Suprapubic skin (tissue), 4 donors: ENCODE data around the gene DCTN2. TPM values are rescaled to one million over a fixed set of nuclear protein-coding genes. Genes with fewer than 3 reads are reported as not detected.

Source experiments
- DNase-seq, 2 donors: peaks; one replicate each; pipeline ENCODE4 v3.0.0-alpha.2; 2019; ENCODE audit warnings: low spot score in 2 of 2
- H3K27ac ChIP-seq: fragments of 200-600 bp; sonication (generic); one replicate; pipeline ENCODE4 v1.5.1; 2019
- H3K27me3 ChIP-seq: fragments of 200-600 bp; sonication (generic); one replicate; pipeline ENCODE4 v1.5.1; 2019
- H3K36me3 ChIP-seq: fragments of 200-600 bp; sonication (generic); one replicate; pipeline ENCODE4 v1.5.1; 2019
- H3K4me1 ChIP-seq: fragments of 200-600 bp; sonication (generic); one replicate; pipeline ENCODE4 v1.5.1; 2019
- H3K4me3 ChIP-seq: fragments of 200-600 bp; sonication (generic); one replicate; pipeline ENCODE4 v1.5.1; 2019; ENCODE audit warnings: mild to moderate bottlenecking
- H3K9me3 ChIP-seq: fragments of 200-600 bp; sonication (generic); one replicate; pipeline ENCODE4 v1.5.1; 2019
- EP300 ChIP-seq: sonication (generic); formaldehyde crosslinking; IDR thresholded peaks from one replicate; pipeline ENCODE4 v1.6.1; 2017; ENCODE audit warnings: antibody characterized with exemption
- POLR2A ChIP-seq, 2 donors: fragments of 450-650 bp; IDR thresholded peaks; one replicate each; pipeline ENCODE4 v1.6.1; 2017; ENCODE audit warnings: antibody characterized with exemption in 2 of 2, mild to moderate bottlenecking in 2 of 2, moderate library complexity in 2 of 2
- POLR2AphosphoS5 ChIP-seq, 3 donors: sonication (generic); formaldehyde crosslinking; IDR thresholded peaks; one replicate each; pipeline ENCODE4 v1.6.1; 2017; ENCODE audit warnings: antibody characterized with exemption in 3 of 3
- WGBS: methylation state at CpG from one replicate; pipeline ENCODE4 v1.1.5; 2018; 5-methylcytosine and 5-hydroxymethylcytosine counted together
- total RNA-seq, 4 donors: library from RNA; depleted of rRNA; stranded (reverse); fragments of >200 nt; gene quantifications; one replicate each; pipeline ENCODE4 v1.1.0, GENCODE V29; 2016
- TF ChIP-seq, protein P1 (sequence below), 2 donors: fragments of 200-600 bp in 1 of 2; fragments of 450-650 bp in 1 of 2; sonication (generic) in 1 of 2; IDR thresholded peaks; one replicate each; pipeline ENCODE4 v1.5.1; 2016 to 2019; ENCODE audit warnings: antibody characterized with exemption in 2 of 2, mild to moderate bottlenecking in 1 of 2, moderate library complexity in 1 of 2

DCTN2 gene
- total RNA-seq, 4 donors from 2014 or later = 152 to 242 (median 185) TPM

DNA sequence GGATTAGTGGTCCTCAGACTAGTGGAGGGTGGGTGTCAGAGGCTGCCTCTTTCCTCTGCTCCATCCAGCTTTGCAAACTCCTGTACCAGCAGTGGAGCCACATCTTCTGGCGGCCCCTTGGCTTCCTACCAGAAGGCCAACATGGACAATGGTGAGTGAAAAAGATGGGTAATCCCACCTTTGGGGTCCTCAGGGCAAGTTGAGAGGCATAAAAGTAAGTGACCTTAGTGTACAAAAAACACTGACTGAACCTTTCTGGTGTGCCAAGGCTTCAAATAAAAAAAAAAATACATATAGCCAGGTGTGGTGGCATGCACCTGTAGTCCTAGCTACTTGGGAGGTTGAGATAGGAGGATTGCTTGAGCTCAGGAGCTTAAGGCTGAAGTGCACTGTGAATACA, 34.8 kb upstream of the DCTN2 start:
- no peak for TF ChIP-seq POLR2AphosphoS5 (IDR thresholded peaks at IDR 0.05)
- TF ChIP-seq, protein P1, sequence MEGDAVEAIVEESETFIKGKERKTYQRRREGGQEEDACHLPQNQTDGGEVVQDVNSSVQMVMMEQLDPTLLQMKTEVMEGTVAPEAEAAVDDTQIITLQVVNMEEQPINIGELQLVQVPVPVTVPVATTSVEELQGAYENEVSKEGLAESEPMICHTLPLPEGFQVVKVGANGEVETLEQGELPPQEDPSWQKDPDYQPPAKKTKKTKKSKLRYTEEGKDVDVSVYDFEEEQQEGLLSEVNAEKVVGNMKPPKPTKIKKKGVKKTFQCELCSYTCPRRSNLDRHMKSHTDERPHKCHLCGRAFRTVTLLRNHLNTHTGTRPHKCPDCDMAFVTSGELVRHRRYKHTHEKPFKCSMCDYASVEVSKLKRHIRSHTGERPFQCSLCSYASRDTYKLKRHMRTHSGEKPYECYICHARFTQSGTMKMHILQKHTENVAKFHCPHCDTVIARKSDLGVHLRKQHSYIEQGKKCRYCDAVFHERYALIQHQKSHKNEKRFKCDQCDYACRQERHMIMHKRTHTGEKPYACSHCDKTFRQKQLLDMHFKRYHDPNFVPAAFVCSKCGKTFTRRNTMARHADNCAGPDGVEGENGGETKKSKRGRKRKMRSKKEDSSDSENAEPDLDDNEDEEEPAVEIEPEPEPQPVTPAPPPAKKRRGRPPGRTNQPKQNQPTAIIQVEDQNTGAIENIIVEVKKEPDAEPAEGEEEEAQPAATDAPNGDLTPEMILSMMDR (IDR thresholded peaks at IDR 0.05) = no peak
- TF ChIP-seq EP300 = no peak
- TF ChIP-seq POLR2A (IDR thresholded peaks at IDR 0.05) = no peak
- peaks cover 5% of the 10 kb centered on the region for H3K27me3 ChIP-seq
- no peaks in the 10 kb centered on the region for H3K36me3 ChIP-seq
- DNase-seq = no peak
- WGBS = 75% methylated on average over 1 of the region's 1 CpG
- no peak overlapping the region for H3K27ac ChIP-seq
- no peak overlapping the region for H3K4me3 ChIP-seq
- H3K4me1 ChIP-seq = no peaks in the 10 kb centered on the region
- H3K9me3 ChIP-seq = no peaks in the 10 kb centered on the region

DNA sequence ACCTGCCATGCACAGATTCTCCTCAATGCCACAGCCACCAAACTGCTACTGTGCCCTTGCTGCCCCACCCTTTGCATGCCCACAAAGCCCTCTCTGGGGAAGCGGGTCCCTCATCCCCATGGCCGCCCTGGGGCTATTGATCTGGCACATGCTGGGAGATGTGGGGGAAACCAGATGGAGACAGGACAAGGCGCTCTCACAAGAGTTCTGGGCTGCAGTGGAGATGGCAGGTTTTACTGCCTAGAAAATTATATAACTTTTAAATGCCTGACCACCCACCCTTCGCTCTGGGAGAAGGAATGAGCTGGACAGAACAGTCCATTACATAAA, 33.4 kb upstream of the DCTN2 start:
- no peaks in the 10 kb centered on the region for H3K9me3 ChIP-seq
- H3K4me3 ChIP-seq = no peak overlapping the region
- DNase-seq = no peak
- H3K27me3 ChIP-seq = peaks cover 5% of the 10 kb centered on the region
- no peaks in the 10 kb centered on the region for H3K36me3 ChIP-seq
- no peak overlapping the region for H3K27ac ChIP-seq
- H3K4me1 ChIP-seq = no peaks in the 10 kb centered on the region
- 83% methylated on average over 4 of the region's 4 CpGs for WGBS
- TF ChIP-seq EP300 (no peak), POLR2A (IDR thresholded peaks at IDR 0.05) (no peak), POLR2AphosphoS5 (IDR thresholded peaks at IDR 0.05) (no peak)
- TF ChIP-seq, protein P1 (IDR thresholded peaks at IDR 0.05) = no peak

DNA sequence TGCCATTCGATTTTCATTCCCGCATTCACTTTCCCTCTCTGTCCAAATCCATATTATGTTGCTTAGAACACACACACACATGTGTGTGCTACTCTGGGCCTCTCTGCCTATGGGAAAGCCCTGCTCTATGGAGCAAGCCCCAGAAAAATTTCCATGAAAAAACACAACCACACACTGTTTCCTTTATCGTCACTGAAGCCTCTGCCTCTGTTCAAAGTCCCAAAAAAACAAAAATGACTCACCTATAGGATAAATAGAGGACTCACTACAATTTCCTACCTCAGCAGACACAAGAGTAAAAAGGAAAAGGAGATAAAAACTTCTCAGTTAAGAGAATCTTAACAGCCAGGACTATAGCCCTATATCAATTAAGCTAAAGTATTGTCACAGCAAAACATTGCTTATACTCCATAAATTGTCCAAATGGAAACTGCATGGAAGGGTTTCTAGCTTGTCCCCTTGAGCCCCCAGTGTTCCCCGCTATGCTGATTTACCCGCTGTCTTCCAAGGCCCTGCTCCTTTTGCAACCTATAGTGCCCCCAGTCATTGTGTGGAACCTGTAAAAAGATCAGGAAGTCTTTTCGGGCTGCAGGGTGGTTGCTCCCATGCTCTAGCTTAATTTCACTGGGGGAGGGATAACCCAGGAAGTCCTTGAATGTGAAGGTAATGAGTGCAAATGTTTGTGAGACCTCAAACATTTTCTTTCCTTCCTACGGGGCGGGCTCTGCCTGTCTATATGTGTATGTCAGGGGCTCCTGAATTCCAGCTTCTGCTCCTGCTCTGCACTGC, 32.9 kb upstream of the DCTN2 start:
- H3K4me1 ChIP-seq = no peaks in the 10 kb centered on the region
- H3K4me3 ChIP-seq = no peak overlapping the region
- no peak for TF ChIP-seq EP300
- TF ChIP-seq, protein P1 (IDR thresholded peaks at IDR 0.05) = no peak
- TF ChIP-seq POLR2A (IDR thresholded peaks at IDR 0.05) = no peak
- no peak for TF ChIP-seq POLR2AphosphoS5 (IDR thresholded peaks at IDR 0.05)
- peaks cover 5% of the 10 kb centered on the region for H3K27me3 ChIP-seq
- H3K27ac ChIP-seq = no peak overlapping the region
- H3K36me3 ChIP-seq = no peaks in the 10 kb centered on the region
- no peaks in the 10 kb centered on the region for H3K9me3 ChIP-seq
- DNase-seq = no peak
- WGBS = 92% methylated on average over 8 of the region's 8 CpGs

DNA sequence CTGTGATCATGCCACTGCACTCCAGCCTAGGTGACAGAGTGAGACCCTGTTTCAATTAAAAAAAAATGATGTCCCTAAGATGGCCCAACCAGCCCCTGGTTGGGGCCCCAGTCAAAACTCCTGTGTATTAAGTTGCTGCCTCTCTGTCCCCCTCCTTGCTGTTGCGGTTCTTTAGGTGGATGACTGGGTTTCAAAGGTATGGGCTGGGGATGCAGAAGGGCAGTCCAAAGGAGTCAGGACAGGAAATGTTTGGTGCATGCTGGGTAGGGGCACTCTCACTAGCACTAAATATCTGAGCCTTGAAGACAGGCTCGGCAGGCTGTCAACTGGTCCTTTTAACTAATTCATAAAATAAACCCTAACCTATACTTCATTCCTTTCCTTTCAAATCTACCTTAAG, 32.0 kb upstream of the DCTN2 start:
- 92% methylated on average over 2 of the region's 2 CpGs for WGBS
- H3K36me3 ChIP-seq = no peaks in the 10 kb centered on the region
- no peak overlapping the region for H3K4me3 ChIP-seq
- H3K4me1 ChIP-seq = no peaks in the 10 kb centered on the region
- TF ChIP-seq, protein P1 (IDR thresholded peaks at IDR 0.05) = no peak
- TF ChIP-seq EP300 (no peak), POLR2A (IDR thresholded peaks at IDR 0.05) (no peak), POLR2AphosphoS5 (IDR thresholded peaks at IDR 0.05) (no peak)
- DNase-seq = no peak
- no peaks in the 10 kb centered on the region for H3K9me3 ChIP-seq
- peaks cover 5% of the 10 kb centered on the region for H3K27me3 ChIP-seq
- no peak overlapping the region for H3K27ac ChIP-seq

DNA sequence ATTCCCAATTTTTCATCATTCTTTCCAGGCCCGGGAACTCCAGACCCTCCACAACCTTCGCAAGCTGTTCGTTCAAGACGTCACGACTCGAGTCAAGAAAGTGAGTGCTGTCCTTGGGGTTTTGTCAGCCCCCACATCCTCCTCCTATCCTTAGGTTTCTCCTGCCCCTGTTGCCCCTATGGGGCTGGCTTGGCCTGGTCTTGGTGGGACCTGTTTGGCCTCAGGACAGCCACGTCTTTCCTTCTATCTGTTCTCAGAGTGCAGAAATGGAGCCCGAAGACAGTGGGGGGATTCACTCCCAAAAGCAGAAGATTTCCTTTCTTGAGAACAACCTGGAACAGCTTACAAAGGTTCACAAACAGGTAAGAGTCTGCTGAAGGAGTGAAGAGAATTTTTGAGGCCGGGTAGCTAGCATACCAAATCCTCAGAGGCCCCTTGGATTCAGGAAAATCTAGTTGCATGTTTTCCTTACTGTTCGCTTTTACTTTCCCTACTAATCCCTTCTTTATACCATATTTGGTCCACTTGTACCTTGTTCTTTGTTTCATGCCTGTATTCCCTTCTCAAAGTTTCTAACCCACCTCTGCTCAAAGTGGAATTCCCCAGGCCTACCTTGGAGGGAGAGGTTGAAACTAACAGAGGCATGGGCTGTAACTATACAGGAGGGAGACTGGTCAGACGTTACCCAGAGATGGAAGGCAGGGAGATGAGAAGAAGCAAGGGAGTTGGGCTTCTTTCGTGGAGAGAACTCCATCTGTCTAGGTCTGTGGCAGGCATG, 31.2 kb upstream of the DCTN2 start:
- H3K4me3 ChIP-seq = no peak overlapping the region
- TF ChIP-seq, protein P1 (IDR thresholded peaks at IDR 0.05) = no peak
- TF ChIP-seq POLR2AphosphoS5 (IDR thresholded peaks at IDR 0.05) = no peak
- TF ChIP-seq EP300 = no peak
- no peak for TF ChIP-seq POLR2A (IDR thresholded peaks at IDR 0.05)
- no peaks in the 10 kb centered on the region for H3K36me3 ChIP-seq
- no peak for DNase-seq
- no peak overlapping the region for H3K27ac ChIP-seq
- H3K9me3 ChIP-seq = no peaks in the 10 kb centered on the region
- WGBS = 91% methylated on average over 12 of the region's 12 CpGs
- H3K4me1 ChIP-seq = no peaks in the 10 kb centered on the region
- H3K27me3 ChIP-seq = peaks cover 5% of the 10 kb centered on the region
